Measurements from ENCODE around the gene TFE3.

Gene TFE3

DNA sequence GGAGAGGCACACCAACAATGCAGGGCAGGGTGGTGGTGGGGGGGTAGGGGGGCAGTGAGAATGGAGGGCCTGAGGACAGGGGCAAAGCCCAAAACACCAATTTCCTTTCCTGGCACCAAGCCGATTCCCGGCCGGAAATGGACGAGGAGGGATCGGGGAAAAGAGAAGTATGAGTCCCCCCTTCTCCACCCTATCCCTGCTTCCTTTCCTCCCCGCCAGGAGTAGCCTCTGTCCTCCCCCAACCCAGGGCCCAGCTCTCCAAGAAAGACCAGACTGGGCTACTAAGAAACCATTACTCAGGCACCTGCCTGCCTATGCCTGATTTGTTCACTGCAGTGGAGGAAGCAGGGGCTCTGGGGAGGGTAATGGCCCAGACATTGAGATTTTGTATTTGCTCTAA is 16.0 kb upstream of the TFE3 start:
- Histone ChIP-seq H2BK12ac (ENCODE audit: low read length in 2 of 2) (no peak overlapping the region), H3K23ac (ENCODE audit: low read length in 2 of 2) (no peak overlapping the region), H2BK15ac (ENCODE audit: low read depth, poor library complexity, severe bottlenecking) (no peak overlapping the region), H3K14ac (ENCODE audit: low read length in 2 of 2) (no peak overlapping the region), H4K91ac (ENCODE audit: low read length) (no peak overlapping the region), H2AFZ (ENCODE audit: low read depth, low read length) (no peak overlapping the region), H3K9ac (ENCODE audit: low read length) (no peak overlapping the region), H3K4me1 (ENCODE audit: control insufficient read depth, insufficient read depth, low read depth, low read length) (peaks cover 5% of the 10 kb centered on the region), H3K79me1 (replicated peaks; ENCODE audit: low read length, poor library complexity, severe bottlenecking) (peaks cover 22% of the 10 kb centered on the region), H3K27me3 (ENCODE audit: control insufficient read depth in 1 of 2, insufficient read depth in 1 of 2, low read length in 2 of 2) (peaks cover 0 to 8% of the 10 kb centered on the region in 2 experiments), H3K4ac (ENCODE audit: low read depth in 1 of 2, low read length in 2 of 2) (no peak overlapping the region), H2BK120ac (ENCODE audit: low read depth, low read length) (no peak overlapping the region), H4K8ac (ENCODE audit: low read length) (no peak overlapping the region), H3K36me3 (ENCODE audit: control insufficient read depth in 1 of 2, insufficient read depth in 2 of 2, low read depth in 1 of 2, low read length in 2 of 2) (peaks cover 0 to 21% of the 10 kb centered on the region in 2 experiments), H3K4me2 (ENCODE audit: low read length, poor library complexity, severe bottlenecking) (no peak overlapping the region), H3K9me3 (ENCODE audit: control insufficient read depth, low read length) (peaks cover 3% of the 10 kb centered on the region), H3K27ac (ENCODE audit: low read length, poor library complexity, severe bottlenecking) (no peak overlapping the region), H2BK5ac (ENCODE audit: low read depth, low read length, poor library complexity, severe bottlenecking) (no peak overlapping the region), H3K4me3 (ENCODE audit: insufficient read depth in 1 of 2, low read depth in 1 of 2, low read length in 2 of 2) (no peak overlapping the region), H3K18ac (ENCODE audit: low read depth in 1 of 2, low read length in 2 of 2) (no peak overlapping the region), H2AK5ac (ENCODE audit: low read length, severe bottlenecking) (no peak overlapping the region)
- DNase-seq = no peak
- 78% methylated on average over 5 of the region's 6 CpGs for WGBS

DNA sequence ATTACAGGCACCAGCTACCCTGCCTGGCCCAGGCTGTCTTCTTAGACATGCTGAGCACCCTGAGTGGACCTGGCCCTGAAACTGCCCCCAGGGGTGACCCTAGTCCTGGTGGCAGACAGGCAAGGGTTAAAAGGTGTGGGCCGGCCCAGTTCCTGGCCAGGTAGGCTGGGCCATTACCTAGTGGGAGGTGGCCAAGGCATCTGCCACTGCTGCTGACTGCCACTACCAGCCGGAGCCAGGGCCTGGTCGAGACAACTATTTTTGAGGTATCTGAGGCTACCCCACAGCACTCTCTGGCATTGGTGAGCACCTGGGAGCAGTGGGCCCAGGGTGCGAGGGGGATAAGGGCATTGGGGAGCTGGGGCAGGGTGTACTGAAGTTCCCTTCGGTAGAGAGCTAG is 15.6 kb upstream of the TFE3 start, which contains the start of gene CCDC120:
CCDC120 (plus strand) TSS at position 206 of the 400 bp plus-strand sequence. CDS start 3,043 bp downstream, outside the sequence.
- no peak within 1 kb of the TSS for H2BK120ac ChIP-seq (ENCODE audit: low read depth, low read length)
- H3K4me1 ChIP-seq (ENCODE audit: control insufficient read depth, insufficient read depth, low read depth, low read length) = peaks cover 5% of the 10 kb centered on the region
- peaks cover 0 to 8% of the 10 kb centered on the region in 2 experiments for H3K27me3 ChIP-seq (ENCODE audit: control insufficient read depth in 1 of 2, insufficient read depth in 1 of 2, low read length in 2 of 2)
- H3K79me1 ChIP-seq (replicated peaks; ENCODE audit: low read length, poor library complexity, severe bottlenecking) = peaks cover 22% of the 10 kb centered on the region
- no peak within 1 kb of the TSS for H3K4ac ChIP-seq (ENCODE audit: low read depth in 1 of 2, low read length in 2 of 2)
- no peak within 1 kb of the TSS for H2AFZ ChIP-seq (ENCODE audit: low read depth, low read length)
- H2BK15ac ChIP-seq (ENCODE audit: low read depth, poor library complexity, severe bottlenecking) = no peak within 1 kb of the TSS
- H4K8ac ChIP-seq (ENCODE audit: low read length) = no peak within 1 kb of the TSS
- H4K91ac ChIP-seq (ENCODE audit: low read length) = no peak within 1 kb of the TSS
- H2BK5ac ChIP-seq (ENCODE audit: low read depth, low read length, poor library complexity, severe bottlenecking) = no peak within 1 kb of the TSS
- H3K18ac ChIP-seq (ENCODE audit: low read depth in 1 of 2, low read length in 2 of 2) = no peak within 1 kb of the TSS
- DNase-seq = no peak
- no peak within 1 kb of the TSS for H3K9ac ChIP-seq (ENCODE audit: low read length)
- 46% methylated on average over 5 of the region's 5 CpGs for WGBS
- H3K36me3 ChIP-seq (ENCODE audit: control insufficient read depth in 1 of 2, insufficient read depth in 2 of 2, low read depth in 1 of 2, low read length in 2 of 2) = peaks cover 0 to 17% of the 10 kb centered on the region in 2 experiments
- peaks cover 5% of the 10 kb centered on the region for H3K9me3 ChIP-seq (ENCODE audit: control insufficient read depth, low read length)
- H3K14ac ChIP-seq (ENCODE audit: low read length in 2 of 2) = no peak within 1 kb of the TSS
- no peak within 1 kb of the TSS for H2AK5ac ChIP-seq (ENCODE audit: low read length, severe bottlenecking)
- H3K4me2 ChIP-seq (ENCODE audit: low read length, poor library complexity, severe bottlenecking) = no peak within 1 kb of the TSS
- no peak within 1 kb of the TSS for H3K4me3 ChIP-seq (ENCODE audit: insufficient read depth in 1 of 2, low read depth in 1 of 2, low read length in 2 of 2)
- no peak within 1 kb of the TSS for H2BK12ac ChIP-seq (ENCODE audit: low read length in 2 of 2)
- no peak within 1 kb of the TSS for H3K23ac ChIP-seq (ENCODE audit: low read length in 2 of 2)
- no peak within 1 kb of the TSS for H3K27ac ChIP-seq (ENCODE audit: low read length, poor library complexity, severe bottlenecking)

DNA sequence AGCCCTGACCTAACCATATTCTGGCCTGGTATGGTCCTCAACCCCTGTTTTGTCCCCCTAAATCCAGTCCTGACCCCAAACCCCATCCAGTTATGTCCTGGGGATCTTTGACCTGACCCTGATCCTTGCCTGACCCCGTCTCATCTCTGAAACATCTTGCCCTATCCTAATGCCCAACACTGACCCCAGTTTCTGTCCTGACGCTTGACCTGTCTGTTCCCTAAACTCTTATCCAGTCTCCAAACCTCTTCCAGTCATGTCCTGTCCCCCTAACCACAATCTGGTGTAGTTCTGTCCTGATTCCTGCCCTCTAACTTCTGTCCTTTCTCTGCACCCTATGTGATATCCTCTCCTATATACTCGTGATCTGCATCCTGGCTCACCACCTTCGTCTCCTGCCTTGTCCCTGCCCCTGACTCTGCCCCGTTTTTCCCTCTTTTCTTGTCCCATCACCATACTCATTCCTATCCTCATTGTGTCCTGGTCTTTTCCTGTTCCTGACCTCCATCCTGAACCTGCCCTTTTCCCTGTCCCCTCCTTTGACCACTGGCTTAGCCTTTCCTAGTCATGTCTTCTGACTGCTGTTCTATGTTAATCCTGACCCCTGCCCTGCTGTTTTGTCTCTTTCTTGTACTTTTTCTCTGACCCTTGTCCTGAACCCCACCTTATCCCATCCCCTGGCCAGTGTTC is 11.1 kb upstream of the TFE3 start:
- Histone ChIP-seq H2AFZ (ENCODE audit: low read depth, low read length) (no peak overlapping the region), H2BK5ac (ENCODE audit: low read depth, low read length, poor library complexity, severe bottlenecking) (no peak overlapping the region), H3K9me3 (ENCODE audit: control insufficient read depth, low read length) (peaks cover 5% of the 10 kb centered on the region), H3K79me1 (replicated peaks; ENCODE audit: low read length, poor library complexity, severe bottlenecking) (peaks cover 8% of the 10 kb centered on the region), H3K14ac (ENCODE audit: low read length in 2 of 2) (no peak overlapping the region), H3K27ac (ENCODE audit: low read length, poor library complexity, severe bottlenecking) (no peak overlapping the region), H3K23ac (ENCODE audit: low read length in 2 of 2) (no peak overlapping the region), H2BK15ac (ENCODE audit: low read depth, poor library complexity, severe bottlenecking) (no peak overlapping the region), H3K18ac (ENCODE audit: low read depth in 1 of 2, low read length in 2 of 2) (peak overlapping the region in 1 of 2 experiments; percentile 91), H4K91ac (ENCODE audit: low read length) (peak overlapping the region; percentile 89), H3K27me3 (ENCODE audit: control insufficient read depth in 1 of 2, insufficient read depth in 1 of 2, low read length in 2 of 2) (peaks cover 0 to 16% of the 10 kb centered on the region in 2 experiments), H3K36me3 (ENCODE audit: control insufficient read depth in 1 of 2, insufficient read depth in 2 of 2, low read depth in 1 of 2, low read length in 2 of 2) (no peaks in the 10 kb centered on the region), H2BK12ac (ENCODE audit: low read length in 2 of 2) (no peak overlapping the region), H2BK120ac (ENCODE audit: low read depth, low read length) (no peak overlapping the region), H3K4me3 (ENCODE audit: insufficient read depth in 1 of 2, low read depth in 1 of 2, low read length in 2 of 2) (peak overlapping the region; percentile 70 to 75), H2AK5ac (ENCODE audit: low read length, severe bottlenecking) (no peak overlapping the region), H3K4me1 (ENCODE audit: control insufficient read depth, insufficient read depth, low read depth, low read length) (peaks cover 2% of the 10 kb centered on the region), H3K4me2 (ENCODE audit: low read length, poor library complexity, severe bottlenecking) (peak overlapping the region; percentile 41), H3K9ac (ENCODE audit: low read length) (peak overlapping the region; percentile 69), H4K8ac (ENCODE audit: low read length) (no peak overlapping the region), H3K4ac (ENCODE audit: low read depth in 1 of 2, low read length in 2 of 2) (no peak overlapping the region)
- 93% methylated on average over 5 of the region's 5 CpGs for WGBS
- DNase-seq = no peak

DNA sequence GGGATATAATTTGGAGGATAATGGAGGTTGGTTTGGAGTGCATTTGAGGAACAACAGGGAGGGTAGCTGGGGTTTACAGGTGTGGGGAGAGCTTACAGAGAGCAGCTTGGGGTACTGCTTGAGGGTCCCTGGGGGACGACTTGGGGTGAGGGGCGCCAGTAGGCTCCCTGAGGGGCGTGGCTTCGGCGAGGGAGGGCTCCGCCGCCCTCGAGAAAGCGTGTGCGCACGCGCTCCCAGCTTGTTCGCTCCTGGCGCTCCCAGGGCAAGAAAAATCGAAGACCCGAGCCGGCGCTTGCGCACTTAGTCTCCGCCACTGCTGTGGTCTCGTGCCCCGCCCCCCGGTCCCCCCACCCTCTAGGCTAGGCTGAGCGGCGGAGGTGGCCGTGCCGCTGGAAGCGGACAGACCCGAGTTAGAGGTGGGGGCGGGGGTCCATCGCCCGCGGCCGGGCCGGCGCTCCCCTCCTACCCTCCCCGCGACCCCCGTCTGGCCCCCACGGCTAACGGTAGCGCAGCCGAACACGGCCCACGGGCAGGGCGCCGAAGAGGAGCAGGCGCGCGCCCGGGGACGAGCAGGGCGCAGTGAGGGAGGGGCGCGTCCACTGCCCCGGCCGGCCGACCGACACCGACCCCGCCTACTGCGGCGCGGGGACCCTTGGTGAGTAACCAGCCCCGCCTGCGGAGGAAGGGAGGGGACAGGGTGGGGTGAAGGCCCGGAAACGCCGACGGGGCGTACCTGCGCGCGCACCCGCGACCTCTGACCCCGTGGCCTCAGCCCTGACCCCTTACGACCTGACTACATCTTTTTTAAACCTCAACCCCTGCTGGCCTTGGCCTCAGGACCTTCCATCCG is 10.3 kb upstream of the TFE3 start:
- Histone ChIP-seq H3K9ac (ENCODE audit: low read length) (peak overlapping the region; percentile 69), H3K14ac (ENCODE audit: low read length in 2 of 2) (peak overlapping the region in 1 of 2 experiments; percentile 87), H2BK15ac (ENCODE audit: low read depth, poor library complexity, severe bottlenecking) (peak overlapping the region; percentile 48), H2BK5ac (ENCODE audit: low read depth, low read length, poor library complexity, severe bottlenecking) (peak overlapping the region; percentile 19), H3K79me1 (replicated peaks; ENCODE audit: low read length, poor library complexity, severe bottlenecking) (peaks cover 5% of the 10 kb centered on the region), H2AFZ (ENCODE audit: low read depth, low read length) (peak overlapping the region; percentile 47), H4K91ac (ENCODE audit: low read length) (peak overlapping the region; percentile 89), H3K27ac (ENCODE audit: low read length, poor library complexity, severe bottlenecking) (no peak overlapping the region), H3K9me3 (ENCODE audit: control insufficient read depth, low read length) (peaks cover 5% of the 10 kb centered on the region), H3K4me3 (ENCODE audit: insufficient read depth in 1 of 2, low read depth in 1 of 2, low read length in 2 of 2) (peak overlapping the region; percentile 70 to 75), H2AK5ac (ENCODE audit: low read length, severe bottlenecking) (no peak overlapping the region), H2BK120ac (ENCODE audit: low read depth, low read length) (peak overlapping the region; percentile 43), H3K4ac (ENCODE audit: low read depth in 1 of 2, low read length in 2 of 2) (peak overlapping the region in 1 of 2 experiments; percentile 16), H3K23ac (ENCODE audit: low read length in 2 of 2) (no peak overlapping the region), H3K36me3 (ENCODE audit: control insufficient read depth in 1 of 2, insufficient read depth in 2 of 2, low read depth in 1 of 2, low read length in 2 of 2) (no peaks in the 10 kb centered on the region), H4K8ac (ENCODE audit: low read length) (peak overlapping the region; percentile 77), H3K4me2 (ENCODE audit: low read length, poor library complexity, severe bottlenecking) (peak overlapping the region; percentile 52), H2BK12ac (ENCODE audit: low read length in 2 of 2) (no peak overlapping the region), H3K27me3 (ENCODE audit: control insufficient read depth in 1 of 2, insufficient read depth in 1 of 2, low read length in 2 of 2) (peaks cover 0 to 12% of the 10 kb centered on the region in 2 experiments), H3K4me1 (ENCODE audit: control insufficient read depth, insufficient read depth, low read depth, low read length) (peaks cover 2% of the 10 kb centered on the region), H3K18ac (ENCODE audit: low read depth in 1 of 2, low read length in 2 of 2) (peak overlapping the region; percentile 91 to 94)
- DNase-seq = peak; percentile 68
- WGBS = 10% methylated on average over 12 of the region's 79 CpGs

All from mesenchymal stem cell (in vitro differentiated cells and primary cell).